Testis (tissue), 3 donors: Measurements from ENCODE around the gene HECW1. TPM values are rescaled to one million over a fixed set of nuclear protein-coding genes. Genes with fewer than 3 reads are reported as not detected.

Source experiments
- DNase-seq: peaks from one replicate; pipeline ENCODE4 v3.0.0-alpha.2; 2019
- H3K27ac ChIP-seq, 2 donors: fragments of 200-600 bp; sonication (generic); one replicate each; pipeline ENCODE4 v1.5.1; 2019
- H3K27me3 ChIP-seq: fragments of 200-600 bp; sonication (generic); one replicate; pipeline ENCODE4 v1.5.1; 2019
- H3K36me3 ChIP-seq: fragments of 200-600 bp; sonication (generic); one replicate; pipeline ENCODE4 v1.5.1; 2017; ENCODE audit warnings: low read depth; ENCODE audit errors: missing control alignments
- H3K4me1 ChIP-seq: fragments of 200-600 bp; sonication (generic); one replicate; pipeline ENCODE4 v1.5.1; 2019
- H3K4me3 ChIP-seq, 2 donors: fragments of 200-600 bp; sonication (generic); one replicate each; pipeline ENCODE4 v1.5.1; 2017 to 2019
- H3K9me3 ChIP-seq: fragments of 200-600 bp; sonication (generic); one replicate; pipeline ENCODE4 v1.5.1; 2017
- POLR2A ChIP-seq: fragments of 450-650 bp; IDR thresholded peaks from one replicate; pipeline ENCODE4 v1.6.1; 2017; ENCODE audit warnings: antibody characterized with exemption, mild to moderate bottlenecking, moderate library complexity
- WGBS, 2 donors: methylation state at CpG; one replicate each; pipeline ENCODE4 v1.1.5; 2018; 5-methylcytosine and 5-hydroxymethylcytosine counted together
- intact Hi-C: fragments of 100-400 bp; cut with DNase I; formaldehyde crosslinking; loops from one replicate; pipeline ENCODE4 v1.15.1; 2023; ENCODE audit warnings: low total_unique reads
- polyA plus RNA-seq: library from polyadenylated mRNA; stranded (reverse); fragments of 350-450 nt; fragmentation: Illumina TruSeq; extraction: RNeasy Lipid Tissue Mini Kit (QIAGEN cat#74804); gene quantifications from one replicate; pipeline ENCODE4 v1.2.3, GENCODE V29; 2014; ENCODE audit warnings: low read depth, low replicate concordance; ENCODE audit not compliant: insufficient read depth
- total RNA-seq, 2 donors: library from RNA; depleted of rRNA; stranded (reverse); fragments of >200 nt; gene quantifications; one replicate each; pipeline ENCODE4 v1.2.3, GENCODE V29; 2016
- TF ChIP-seq, protein P1 (sequence below), 3 experiments: fragments of 450-650 bp in 2 of 3; fragments of 200-600 bp in 1 of 3; sonication (generic) in 1 of 3; IDR thresholded peaks; one replicate each; pipeline ENCODE4 v1.5.1; 2016 to 2019; ENCODE audit warnings: antibody characterized with exemption in 3 of 3, mild to moderate bottlenecking in 2 of 3, moderate library complexity in 1 of 3

HECW1 gene
- total and polyA plus RNA-seq, 3 donors from 2014 or later, result 3.2 to 14.5 (median 5.0) TPM

DNA sequence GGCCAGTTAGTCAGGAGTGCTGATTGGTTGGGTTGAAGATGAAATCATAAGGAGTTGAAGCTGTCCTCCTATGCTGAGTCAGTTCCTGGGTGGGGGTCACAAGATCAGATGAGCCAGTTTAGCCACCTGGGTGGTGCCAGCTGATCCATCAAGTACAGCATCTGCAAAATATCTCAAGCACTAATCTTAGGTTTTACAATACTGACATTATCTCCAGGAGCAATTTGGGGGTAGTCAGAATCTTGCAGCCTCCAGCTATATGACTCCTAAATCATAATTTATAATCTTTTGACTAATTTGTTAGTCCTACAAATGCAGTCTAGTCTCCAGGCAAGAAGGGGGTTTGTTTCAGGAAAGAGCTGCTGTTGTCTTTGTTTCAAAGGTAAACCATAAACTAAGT, 286.4 kb downstream of the HECW1 start:
- H3K4me3 ChIP-seq, result no peak overlapping the region
- no peak overlapping the region for H3K27ac ChIP-seq
- intact Hi-C loops, result no loop called here
- DNase-seq, result no peak
- H3K4me1 ChIP-seq, result no peaks in the 10 kb centered on the region
- no peaks in the 10 kb centered on the region for H3K36me3 ChIP-seq
- no peaks in the 10 kb centered on the region for H3K27me3 ChIP-seq
- TF ChIP-seq POLR2A, result no peak
- TF ChIP-seq, protein P1, sequence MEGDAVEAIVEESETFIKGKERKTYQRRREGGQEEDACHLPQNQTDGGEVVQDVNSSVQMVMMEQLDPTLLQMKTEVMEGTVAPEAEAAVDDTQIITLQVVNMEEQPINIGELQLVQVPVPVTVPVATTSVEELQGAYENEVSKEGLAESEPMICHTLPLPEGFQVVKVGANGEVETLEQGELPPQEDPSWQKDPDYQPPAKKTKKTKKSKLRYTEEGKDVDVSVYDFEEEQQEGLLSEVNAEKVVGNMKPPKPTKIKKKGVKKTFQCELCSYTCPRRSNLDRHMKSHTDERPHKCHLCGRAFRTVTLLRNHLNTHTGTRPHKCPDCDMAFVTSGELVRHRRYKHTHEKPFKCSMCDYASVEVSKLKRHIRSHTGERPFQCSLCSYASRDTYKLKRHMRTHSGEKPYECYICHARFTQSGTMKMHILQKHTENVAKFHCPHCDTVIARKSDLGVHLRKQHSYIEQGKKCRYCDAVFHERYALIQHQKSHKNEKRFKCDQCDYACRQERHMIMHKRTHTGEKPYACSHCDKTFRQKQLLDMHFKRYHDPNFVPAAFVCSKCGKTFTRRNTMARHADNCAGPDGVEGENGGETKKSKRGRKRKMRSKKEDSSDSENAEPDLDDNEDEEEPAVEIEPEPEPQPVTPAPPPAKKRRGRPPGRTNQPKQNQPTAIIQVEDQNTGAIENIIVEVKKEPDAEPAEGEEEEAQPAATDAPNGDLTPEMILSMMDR (IDR thresholded peaks at IDR 0.05), result no peak
- no peaks in the 10 kb centered on the region for H3K9me3 ChIP-seq

DNA sequence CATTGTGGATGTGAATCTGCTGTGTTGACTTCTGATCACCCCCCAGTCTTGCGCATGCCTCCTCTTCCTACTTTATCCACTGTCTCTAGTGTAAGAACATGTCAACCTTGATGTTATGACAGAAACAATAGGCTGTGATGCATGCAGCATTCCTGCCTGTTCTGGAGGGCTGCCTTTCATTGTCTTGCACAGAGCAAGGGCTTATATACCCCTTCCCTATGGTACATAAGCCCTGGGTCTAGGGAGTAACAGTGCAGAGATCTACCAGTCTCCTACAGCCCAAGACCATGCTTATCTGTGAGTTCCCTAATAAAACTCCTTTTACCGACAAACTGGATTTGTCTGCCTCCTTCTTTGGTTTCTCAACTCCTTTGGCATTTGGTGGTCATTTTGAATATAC, 293.5 kb downstream of the HECW1 start:
- no peaks in the 10 kb centered on the region for H3K9me3 ChIP-seq
- H3K36me3 ChIP-seq, result no peaks in the 10 kb centered on the region
- no peak overlapping the region for H3K27ac ChIP-seq
- no peak for DNase-seq
- WGBS, 2 donors, result 79 to 81% methylated on average over 2 of the region's 2 CpGs
- no peaks in the 10 kb centered on the region for H3K4me1 ChIP-seq
- intact Hi-C loops, result no loop called here
- H3K4me3 ChIP-seq, result no peak overlapping the region
- H3K27me3 ChIP-seq, result no peaks in the 10 kb centered on the region
- TF ChIP-seq, protein P1 (IDR thresholded peaks at IDR 0.05), result no peak
- no peak for TF ChIP-seq POLR2A

DNA sequence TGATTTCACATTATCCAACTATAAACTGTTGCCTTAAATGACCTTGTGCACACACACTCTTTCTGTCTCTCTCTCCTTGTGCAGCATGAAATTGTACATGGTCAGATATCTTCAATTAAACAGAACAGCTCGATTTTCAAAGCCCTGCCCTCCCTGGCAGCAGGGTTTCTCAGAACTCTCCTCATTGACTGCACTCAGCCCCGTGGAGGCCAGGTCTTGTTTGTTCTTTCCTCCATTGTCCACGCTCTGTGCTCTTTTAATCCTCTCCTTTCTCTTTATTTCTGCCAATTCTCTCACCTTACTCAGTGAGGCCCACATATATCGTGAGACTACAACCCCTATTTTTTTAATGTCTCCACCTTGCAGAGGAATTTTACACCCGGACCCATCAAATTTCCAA, 294.5 kb downstream of the HECW1 start:
- 69 to 74% methylated on average over 5 of the region's 5 CpGs for WGBS, 2 donors
- Histone ChIP-seq H3K4me1 (no peaks in the 10 kb centered on the region), H3K27ac (no peak overlapping the region), H3K4me3 (no peak overlapping the region), H3K9me3 (no peaks in the 10 kb centered on the region), H3K27me3 (no peaks in the 10 kb centered on the region), H3K36me3 (no peaks in the 10 kb centered on the region)
- DNase-seq, result no peak
- no peak for TF ChIP-seq POLR2A
- TF ChIP-seq, protein P1 (IDR thresholded peaks at IDR 0.05), result no peak
- intact Hi-C loops, result no loop called here

DNA sequence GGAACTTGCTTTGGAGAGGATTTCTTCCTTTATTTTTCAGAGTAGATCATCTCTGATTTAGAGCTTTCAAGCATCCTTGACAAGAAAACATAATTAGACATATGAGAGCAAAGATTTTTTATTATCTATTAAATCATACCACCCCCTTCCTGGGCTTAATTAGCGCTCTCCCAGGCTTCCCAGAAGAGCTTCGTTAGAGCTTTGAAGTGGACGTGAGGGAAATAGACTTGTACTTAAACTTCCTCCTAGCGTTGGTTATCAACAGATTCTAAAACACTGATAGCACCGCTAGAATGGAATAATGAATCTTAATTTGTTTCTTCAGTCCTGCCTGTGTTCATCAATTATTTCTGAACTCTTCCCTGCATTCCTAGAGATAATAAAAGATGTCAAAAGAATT, 296.5 kb downstream of the HECW1 start:
- intact Hi-C loops, result no loop called here
- H3K4me1 ChIP-seq, result no peaks in the 10 kb centered on the region
- H3K4me3 ChIP-seq, result no peak overlapping the region
- DNase-seq, result no peak
- no peak for TF ChIP-seq POLR2A
- TF ChIP-seq, protein P1 (IDR thresholded peaks at IDR 0.05), result no peak
- no peaks in the 10 kb centered on the region for H3K9me3 ChIP-seq
- no peaks in the 10 kb centered on the region for H3K27me3 ChIP-seq
- H3K27ac ChIP-seq, result no peak overlapping the region
- H3K36me3 ChIP-seq, result no peaks in the 10 kb centered on the region
- WGBS, 2 donors, result 44 to 52% methylated on average over 5 of the region's 5 CpGs

DNA sequence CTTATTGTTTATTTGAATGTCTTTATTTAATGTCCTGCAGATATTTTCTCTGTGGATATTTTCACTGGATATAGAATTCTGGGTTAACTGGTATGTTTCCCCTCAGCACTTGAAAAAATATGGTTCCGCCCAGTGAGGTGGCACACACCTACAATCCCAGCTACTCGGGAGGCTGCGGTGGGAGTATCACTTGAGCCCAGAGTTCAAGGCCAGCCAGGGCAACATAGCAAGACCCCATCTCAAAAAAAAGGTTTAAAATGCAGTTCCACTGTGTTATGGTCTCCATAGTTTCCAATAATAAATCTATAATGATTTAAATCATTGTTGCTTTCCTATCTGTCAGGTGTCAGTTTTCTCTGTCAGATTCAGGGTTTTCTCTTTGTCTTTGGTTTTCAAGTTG, 305.0 kb downstream of the HECW1 start:
- WGBS, 2 donors, result 86 to 96% methylated on average over 3 of the region's 3 CpGs
- H3K4me1 ChIP-seq, result no peaks in the 10 kb centered on the region
- intact Hi-C loops, result no loop called here
- H3K36me3 ChIP-seq, result no peaks in the 10 kb centered on the region
- no peaks in the 10 kb centered on the region for H3K9me3 ChIP-seq
- no peak overlapping the region for H3K27ac ChIP-seq
- H3K4me3 ChIP-seq, result no peak overlapping the region
- no peak for DNase-seq
- TF ChIP-seq, protein P1 (IDR thresholded peaks at IDR 0.05), result no peak
- TF ChIP-seq POLR2A, result no peak
- no peaks in the 10 kb centered on the region for H3K27me3 ChIP-seq
